SW480 (cell line): ENCODE measurements around the gene HOOK1.
"Not testable (repeated sequence)": the region's sequence is repeated elsewhere in the genome, so short reads cannot be mapped to it uniquely, and the experiment has no call there.

Experiments
- DNase-seq: peaks from one replicate; pipeline ENCODE4 v3.0.0-alpha.2; 2016; ENCODE audit warnings: low spot score

Gene HOOK1

GRCh38 chr1:59885160-59885832, 70.5 kb downstream of the HOOK1 start:
- no peak for DNase-seq

- DNase-seq: peak; percentile 18
Measured at GRCh38 chr1:59892841-59893811, 78.4 kb downstream of the HOOK1 start.

- DNase-seq: no peak
Measured at GRCh38 chr1:59897165-59897564, 82.4 kb downstream of the HOOK1 start.

- no peak for DNase-seq
Measured at GRCh38 chr1:59898927-59899326, 84.2 kb downstream of the HOOK1 start.

GRCh38 chr1:59900640-59901039, 85.9 kb downstream of the HOOK1 start:
- no peak for DNase-seq

- no peak for DNase-seq
Measured at GRCh38 chr1:59901770-59902388, 87.1 kb downstream of the HOOK1 start.

- DNase-seq: peak; percentile 7
Measured at GRCh38 chr1:59903141-59903754, 88.5 kb downstream of the HOOK1 start.

- DNase-seq: no peak
Measured at GRCh38 chr1:59906931-59907330, 92.2 kb downstream of the HOOK1 start.

- no peak for DNase-seq
Measured at GRCh38 chr1:59908084-59908483, 93.3 kb downstream of the HOOK1 start.

GRCh38 chr1:59908682-59909081, 93.9 kb downstream of the HOOK1 start:
- no peak for DNase-seq

- not testable (repeated sequence) for DNase-seq
Measured at GRCh38 chr1:59914791-59915286, 100.1 kb downstream of the HOOK1 start.

- DNase-seq: peak; percentile 31
Measured at GRCh38 chr1:59915516-59915915, 100.8 kb downstream of the HOOK1 start.

- DNase-seq: no peak
Measured at GRCh38 chr1:59917026-59917784, 102.5 kb downstream of the HOOK1 start.

GRCh38 chr1:59917785-59918180, 103.0 kb downstream of the HOOK1 start:
- no peak for DNase-seq

- no peak for DNase-seq
Measured at GRCh38 chr1:59919746-59920145, 105.0 kb downstream of the HOOK1 start.

GRCh38 chr1:59921258-59921899, 106.6 kb downstream of the HOOK1 start:
- DNase-seq: not testable (repeated sequence)

GRCh38 chr1:59924653-59925052, 109.9 kb downstream of the HOOK1 start:
- no peak for DNase-seq
